CD4-positive, CD25-positive, alpha-beta regulatory T cell (primary cell): ENCODE results near the gene ASTN2. TPM values are rescaled to one million over a fixed set of nuclear protein-coding genes. Genes with fewer than 3 reads are reported as not detected.

Experiments used
- ATAC-seq, 2 donors: fragments of 150-1000 bp; cut with Tn5 transposase; one replicate each; pipeline ENCODE4 v1.10.0; 2021; ENCODE audit warnings: low read depth in 2 of 2, moderate number of reproducible peaks in 2 of 2, moderate library complexity in 1 of 2
- DNase-seq, 3 donors: peaks; one replicate each; pipeline versions ENCODE4 v3.0.0 to v3.0.0-alpha.2; 2012 to 2022; ENCODE audit warnings: mixed read lengths in 1 of 3
- H3K27ac ChIP-seq: one replicate; pipeline ENCODE4 v1.7.0; 2013; ENCODE audit warnings: mild to moderate bottlenecking, low read length; ENCODE audit not compliant: insufficient read depth, poor library complexity, severe bottlenecking
- H3K27me3 ChIP-seq: one replicate; pipeline ENCODE4 v1.7.0; 2013; ENCODE audit warnings: low read length; ENCODE audit not compliant: control insufficient read depth, insufficient read depth
- H3K36me3 ChIP-seq: one replicate; pipeline ENCODE4 v1.7.0; 2013; ENCODE audit warnings: mild to moderate bottlenecking, low read length, moderate library complexity; ENCODE audit not compliant: control insufficient read depth, insufficient read depth
- H3K4me1 ChIP-seq: 2 replicates; pipeline ENCODE4 v1.7.0; 2013; ENCODE audit warnings: mild to moderate bottlenecking, low read length; ENCODE audit not compliant: insufficient read depth, control insufficient read depth, poor library complexity, severe bottlenecking
- H3K4me3 ChIP-seq: one replicate; pipeline ENCODE4 v1.7.0; 2013; ENCODE audit warnings: low read depth, mild to moderate bottlenecking, low read length, moderate library complexity
- H3K9me3 ChIP-seq, 2 experiments: 1 replicate in 1 of 2; 2 replicates in 1 of 2; pipeline ENCODE4 v1.7.0; 2013; ENCODE audit warnings: low read length in 2 of 2, mild to moderate bottlenecking in 1 of 2, moderate library complexity in 1 of 2; ENCODE audit not compliant: control insufficient read depth in 2 of 2
- H3K27ac Mint-ChIP-seq, 3 donors: one replicate each; pipeline ENCODE4 v1.8.0; 2020 to 2022; ENCODE audit warnings: mild to moderate bottlenecking in 3 of 3, mixed read lengths in 3 of 3, moderate library complexity in 2 of 3
- H3K27me3 Mint-ChIP-seq: one replicate; pipeline ENCODE4 v1.8.0; 2022; ENCODE audit warnings: mild to moderate bottlenecking, mixed read lengths
- H3K36me3 Mint-ChIP-seq: one replicate; pipeline ENCODE4 v1.8.0; 2020; ENCODE audit warnings: mixed read lengths
- H3K4me1 Mint-ChIP-seq, 4 donors: one replicate each; pipeline ENCODE4 v1.8.0; 2020 to 2022; ENCODE audit warnings: mixed read lengths in 4 of 4, mild to moderate bottlenecking in 1 of 4
- H3K4me3 Mint-ChIP-seq, 4 donors: one replicate each; pipeline ENCODE4 v1.8.0; 2020 to 2022; ENCODE audit warnings: mild to moderate bottlenecking in 4 of 4, mixed read lengths in 4 of 4, moderate library complexity in 3 of 4
- H3K9me3 Mint-ChIP-seq, 7 donors: one replicate each; pipeline ENCODE4 v1.8.0; 2020 to 2022; ENCODE audit warnings: mixed read lengths in 7 of 7, mild to moderate bottlenecking in 3 of 7, moderate library complexity in 2 of 7
- polyA plus RNA-seq, 4 donors: library from polyadenylated mRNA; unstranded; fragments of 300-500 nt; fragmentation: Illumina TruSeq; gene quantifications; one replicate each; pipeline ENCODE4 v1.2.3, GENCODE V29; 2021
- total RNA-seq: library from RNA; stranded (reverse); gene quantifications from one replicate; pipeline ENCODE4 v1.2.3, GENCODE V29; 2022

Gene ASTN2
- total and polyA plus RNA-seq, 5 donors from 2014 or later = 5.0 to 9.9 (median 7.4) TPM

- Histone ChIP-seq H3K27ac (no peak overlapping the region), H3K36me3 (no peaks in the 10 kb centered on the region), H3K27me3 (peaks cover 3% of the 10 kb centered on the region), H3K9me3 (no peaks in the 10 kb centered on the region), H3K4me3 (no peak overlapping the region), H3K4me1 (no peaks in the 10 kb centered on the region)
- H3K9me3 Mint-ChIP-seq = no peaks in the 10 kb centered on the region
- H3K4me1 Mint-ChIP-seq = no peaks in the 10 kb centered on the region
- peaks cover 4% of the 10 kb centered on the region for H3K27me3 Mint-ChIP-seq
- H3K4me3 Mint-ChIP-seq = no peak overlapping the region
- DNase-seq = no peak
- ATAC-seq = no peak
- no peak overlapping the region for H3K27ac Mint-ChIP-seq
- H3K36me3 Mint-ChIP-seq = no peaks in the 10 kb centered on the region
Observed at GRCh38 chr9:116809656-116810055, 605.2 kb downstream of the ASTN2 start.

GRCh38 chr9:116806075-116806474, 608.8 kb downstream of the ASTN2 start:
- Mint-ChIP-seq H3K9me3 (no peaks in the 10 kb centered on the region), H3K4me1 (no peaks in the 10 kb centered on the region), H3K27ac (no peak overlapping the region), H3K27me3 (no peaks in the 10 kb centered on the region), H3K36me3 (no peaks in the 10 kb centered on the region), H3K4me3 (no peak overlapping the region)
- H3K27ac ChIP-seq = no peak overlapping the region
- no peak for DNase-seq
- H3K27me3 ChIP-seq = peaks cover 3% of the 10 kb centered on the region
- H3K36me3 ChIP-seq = no peaks in the 10 kb centered on the region
- no peak for ATAC-seq
- H3K9me3 ChIP-seq = no peaks in the 10 kb centered on the region
- no peaks in the 10 kb centered on the region for H3K4me1 ChIP-seq
- no peak overlapping the region for H3K4me3 ChIP-seq

- no peak for DNase-seq
- Mint-ChIP-seq H3K36me3 (no peaks in the 10 kb centered on the region), H3K27me3 (no peaks in the 10 kb centered on the region), H3K4me3 (no peak overlapping the region), H3K9me3 (no peaks in the 10 kb centered on the region), H3K27ac (no peak overlapping the region), H3K4me1 (no peaks in the 10 kb centered on the region)
- Histone ChIP-seq H3K9me3 (no peaks in the 10 kb centered on the region), H3K27me3 (no peaks in the 10 kb centered on the region), H3K27ac (no peak overlapping the region), H3K4me3 (no peak overlapping the region), H3K36me3 (no peaks in the 10 kb centered on the region), H3K4me1 (no peaks in the 10 kb centered on the region)
- ATAC-seq = no peak
Observed at GRCh38 chr9:116800885-116801284, 614.0 kb downstream of the ASTN2 start.

- Mint-ChIP-seq H3K9me3 (no peaks in the 10 kb centered on the region), H3K36me3 (no peaks in the 10 kb centered on the region), H3K27me3 (no peaks in the 10 kb centered on the region), H3K27ac (no peak overlapping the region), H3K4me1 (no peaks in the 10 kb centered on the region), H3K4me3 (no peak overlapping the region)
- no peak overlapping the region for H3K27ac ChIP-seq
- H3K36me3 ChIP-seq = no peaks in the 10 kb centered on the region
- H3K4me1 ChIP-seq = no peaks in the 10 kb centered on the region
- DNase-seq (no peak), ATAC-seq (no peak)
- H3K27me3 ChIP-seq = no peaks in the 10 kb centered on the region
- H3K4me3 ChIP-seq = no peak overlapping the region
- no peaks in the 10 kb centered on the region for H3K9me3 ChIP-seq
Observed at GRCh38 chr9:116800074-116800473, 614.8 kb downstream of the ASTN2 start.

GRCh38 chr9:116798521-116798920, 616.3 kb downstream of the ASTN2 start:
- Histone ChIP-seq H3K36me3 (no peaks in the 10 kb centered on the region), H3K4me1 (no peaks in the 10 kb centered on the region), H3K9me3 (no peaks in the 10 kb centered on the region), H3K27me3 (no peaks in the 10 kb centered on the region), H3K27ac (no peak overlapping the region), H3K4me3 (no peak overlapping the region)
- Mint-ChIP-seq H3K9me3 (peaks cover 0 to 1% (median 0%) of the 10 kb centered on the region in 7 donors), H3K4me1 (no peaks in the 10 kb centered on the region), H3K4me3 (no peak overlapping the region), H3K36me3 (no peaks in the 10 kb centered on the region), H3K27me3 (peaks cover 4% of the 10 kb centered on the region), H3K27ac (no peak overlapping the region)
- ATAC-seq (no peak), DNase-seq (no peak)

GRCh38 chr9:116797276-116797675, 617.6 kb downstream of the ASTN2 start:
- Mint-ChIP-seq H3K27ac (no peak overlapping the region), H3K4me1 (no peaks in the 10 kb centered on the region), H3K36me3 (no peaks in the 10 kb centered on the region), H3K9me3 (peaks cover 0 to 1% (median 0%) of the 10 kb centered on the region in 7 donors), H3K4me3 (no peak overlapping the region), H3K27me3 (peaks cover 4% of the 10 kb centered on the region)
- Histone ChIP-seq H3K4me3 (no peak overlapping the region), H3K27ac (no peak overlapping the region), H3K9me3 (no peaks in the 10 kb centered on the region), H3K36me3 (no peaks in the 10 kb centered on the region), H3K4me1 (no peaks in the 10 kb centered on the region), H3K27me3 (no peaks in the 10 kb centered on the region)
- DNase-seq (no peak), ATAC-seq (no peak)

GRCh38 chr9:116796669-116797068, 618.2 kb downstream of the ASTN2 start:
- no peaks in the 10 kb centered on the region for H3K9me3 ChIP-seq
- H3K27me3 Mint-ChIP-seq = peaks cover 4% of the 10 kb centered on the region
- H3K9me3 Mint-ChIP-seq = peaks cover 0 to 1% (median 0%) of the 10 kb centered on the region in 7 donors
- DNase-seq (no peak), ATAC-seq (no peak)
- H3K27ac ChIP-seq = no peak overlapping the region
- H3K4me3 Mint-ChIP-seq = no peak overlapping the region
- no peak overlapping the region for H3K27ac Mint-ChIP-seq
- no peaks in the 10 kb centered on the region for H3K36me3 ChIP-seq
- H3K27me3 ChIP-seq = no peaks in the 10 kb centered on the region
- no peaks in the 10 kb centered on the region for H3K4me1 ChIP-seq
- no peak overlapping the region for H3K4me3 ChIP-seq
- H3K36me3 Mint-ChIP-seq = no peaks in the 10 kb centered on the region
- no peaks in the 10 kb centered on the region for H3K4me1 Mint-ChIP-seq

GRCh38 chr9:116795821-116796220, 619.0 kb downstream of the ASTN2 start:
- H3K27ac Mint-ChIP-seq = no peak overlapping the region
- no peak overlapping the region for H3K4me3 ChIP-seq
- H3K36me3 ChIP-seq = no peaks in the 10 kb centered on the region
- no peaks in the 10 kb centered on the region for H3K4me1 ChIP-seq
- DNase-seq (no peak), ATAC-seq (no peak)
- H3K27me3 ChIP-seq = no peaks in the 10 kb centered on the region
- H3K4me1 Mint-ChIP-seq = no peaks in the 10 kb centered on the region
- H3K4me3 Mint-ChIP-seq = no peak overlapping the region
- H3K27ac ChIP-seq = no peak overlapping the region
- H3K9me3 ChIP-seq = no peaks in the 10 kb centered on the region
- H3K9me3 Mint-ChIP-seq = peaks cover 0 to 1% (median 0%) of the 10 kb centered on the region in 7 donors
- peaks cover 4% of the 10 kb centered on the region for H3K27me3 Mint-ChIP-seq
- H3K36me3 Mint-ChIP-seq = no peaks in the 10 kb centered on the region
